HG02884 (cell line): Measurements from ENCODE around the gene OR13C5.
"Not testable (repeated sequence)": the region's sequence is repeated elsewhere in the genome, so short reads cannot be mapped to it uniquely, and the experiment has no call there.

Experiments
- ATAC-seq: cut with Tn5 transposase; IDR thresholded peaks from one replicate; pipeline ENCODE4 v1.9.1; 2021; ENCODE audit warnings: mild to moderate bottlenecking, moderate library complexity; ENCODE audit not compliant: unreplicated experiment

Gene OR13C5, protein sequence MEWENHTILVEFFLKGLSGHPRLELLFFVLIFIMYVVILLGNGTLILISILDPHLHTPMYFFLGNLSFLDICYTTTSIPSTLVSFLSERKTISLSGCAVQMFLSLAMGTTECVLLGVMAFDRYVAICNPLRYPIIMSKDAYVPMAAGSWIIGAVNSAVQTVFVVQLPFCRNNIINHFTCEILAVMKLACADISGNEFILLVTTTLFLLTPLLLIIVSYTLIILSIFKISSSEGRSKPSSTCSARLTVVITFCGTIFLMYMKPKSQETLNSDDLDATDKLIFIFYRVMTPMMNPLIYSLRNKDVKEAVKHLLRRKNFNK

DNA sequence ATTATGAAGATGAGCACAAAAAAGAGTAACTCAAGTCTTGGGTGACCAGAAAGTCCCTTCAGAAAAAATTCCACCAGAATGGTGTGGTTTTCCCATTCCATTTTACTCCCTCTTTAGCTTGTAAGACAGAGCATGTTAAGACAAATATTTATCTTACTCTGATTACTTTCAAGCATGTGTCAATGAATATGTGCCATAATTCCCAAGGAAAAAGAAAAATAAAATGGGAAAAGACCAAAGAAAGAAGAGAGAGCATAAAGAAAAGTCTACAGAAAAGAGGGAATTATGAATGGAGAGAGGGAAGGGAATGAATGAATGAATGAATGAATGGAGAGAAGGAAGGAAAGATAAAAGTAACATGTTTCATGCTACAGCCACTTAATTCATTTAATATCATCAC, at the start of gene OR13C5:
Gene OR13C5, minus strand, starts transcription at position 101 of the 400 bp plus-strand sequence. Its CDS starts 0 bp downstream, at position 101.
- ATAC-seq = not testable (repeated sequence)

DNA sequence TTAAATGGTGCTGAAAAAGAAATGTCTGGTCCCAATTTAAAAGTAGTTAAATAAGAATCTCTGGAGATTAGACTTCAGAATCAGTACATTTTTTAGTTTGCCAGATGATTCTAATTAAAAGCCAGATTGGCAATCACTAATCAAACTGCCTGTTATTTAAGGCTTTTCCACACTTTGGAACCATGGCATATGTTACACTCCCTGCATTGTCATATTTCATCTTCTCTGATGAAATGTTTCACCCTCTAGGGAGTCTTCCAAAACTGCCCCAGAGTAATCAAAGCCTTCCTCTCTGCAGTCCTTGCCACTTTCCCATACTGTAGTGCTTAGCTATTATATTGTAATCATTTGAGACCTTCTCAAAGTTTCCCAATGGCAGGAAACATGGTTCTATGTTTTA, 36.2 kb upstream of the OR13C5 start:
- no peak for ATAC-seq

DNA sequence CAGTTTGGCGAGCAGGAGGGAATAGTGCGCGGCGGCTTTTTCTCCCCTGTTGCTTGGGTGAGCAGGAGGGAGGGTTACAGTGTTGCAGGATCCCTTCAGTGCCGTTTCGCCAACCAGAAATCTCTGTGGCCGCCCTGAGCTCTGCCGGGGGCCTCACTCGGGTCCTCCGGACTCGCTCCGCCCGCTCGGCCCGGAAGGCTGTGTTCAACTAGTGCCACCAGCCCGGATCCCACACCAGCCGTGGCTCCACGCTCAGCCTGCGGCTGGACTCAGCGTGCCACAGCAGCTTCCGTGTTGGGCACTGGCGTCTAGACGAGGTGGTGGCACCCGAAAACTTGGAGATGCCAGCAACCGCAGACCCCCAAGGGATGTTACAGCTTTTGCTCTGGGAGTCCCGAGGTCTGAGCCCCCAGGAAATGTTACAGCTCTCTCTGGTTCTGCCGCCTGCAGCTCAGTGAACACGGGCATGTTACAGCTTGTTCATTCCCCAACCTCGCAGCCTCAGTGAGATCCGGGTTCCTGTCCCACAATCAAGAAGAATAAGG, 34.8 kb upstream of the OR13C5 start:
- ATAC-seq = no peak

DNA sequence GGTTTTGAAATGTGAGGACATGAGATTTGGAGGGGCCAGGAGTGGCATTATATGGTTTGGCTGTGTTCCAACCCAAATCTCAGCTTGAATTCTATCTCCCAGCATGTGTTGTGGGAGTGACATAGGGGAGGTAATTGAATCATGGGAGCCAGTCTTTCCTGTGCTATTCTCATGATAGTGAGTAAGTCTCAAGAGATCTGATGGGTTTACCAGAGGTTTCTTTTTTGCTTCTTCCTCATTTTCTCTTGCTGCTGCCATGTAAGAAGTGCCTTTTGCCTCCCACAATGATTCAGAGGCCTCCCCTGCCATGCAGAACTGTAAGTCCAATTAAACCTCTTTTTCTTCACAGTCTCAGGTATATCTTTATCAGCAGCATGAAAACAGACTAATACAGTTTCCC, 26.8 kb upstream of the OR13C5 start:
- ATAC-seq = not testable (repeated sequence)

DNA sequence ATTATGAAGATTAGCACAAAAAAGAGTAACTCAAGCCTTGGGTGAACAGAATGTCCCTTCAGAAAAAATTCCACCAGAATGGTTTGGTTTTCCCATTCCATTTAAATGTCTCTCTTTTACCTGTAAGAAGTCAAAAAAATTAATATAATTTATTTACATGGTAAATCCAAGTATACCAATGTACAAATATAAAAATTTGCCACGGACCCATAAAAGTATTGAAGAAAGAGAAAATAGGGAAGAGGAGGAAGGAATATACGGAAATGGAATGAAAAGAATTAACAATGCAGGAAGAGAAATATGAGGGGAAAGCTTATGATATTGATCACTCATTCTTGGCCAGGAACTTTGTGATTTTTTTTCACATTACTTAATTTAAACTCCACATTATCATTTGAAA, 18.9 kb upstream of the OR13C5 start, which contains the start of gene OR13C9:
Gene OR13C9, minus strand, starts transcription at position 101 of the 400 bp plus-strand sequence. Its CDS starts 0 bp downstream, at position 101.
- no peak for ATAC-seq

DNA sequence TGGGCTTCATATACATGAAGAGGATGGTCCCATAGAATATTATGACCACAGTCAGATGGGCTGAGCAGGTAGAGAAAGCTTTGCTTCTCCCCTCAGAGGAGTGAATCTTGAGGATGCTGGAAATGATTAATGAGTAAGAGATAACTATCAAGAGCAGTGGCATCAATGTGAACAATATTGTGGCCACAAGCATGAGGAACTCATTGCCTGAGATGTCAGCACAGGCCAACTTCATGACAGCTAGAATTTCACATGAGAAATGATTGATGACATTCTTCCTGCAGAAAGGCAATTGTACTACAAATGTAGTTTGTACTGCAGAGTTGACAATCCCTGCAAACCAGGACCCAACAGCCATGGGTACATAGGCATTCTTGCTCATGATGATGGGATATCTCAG, 18.2 kb upstream of the OR13C5 start:
- no peak for ATAC-seq

DNA sequence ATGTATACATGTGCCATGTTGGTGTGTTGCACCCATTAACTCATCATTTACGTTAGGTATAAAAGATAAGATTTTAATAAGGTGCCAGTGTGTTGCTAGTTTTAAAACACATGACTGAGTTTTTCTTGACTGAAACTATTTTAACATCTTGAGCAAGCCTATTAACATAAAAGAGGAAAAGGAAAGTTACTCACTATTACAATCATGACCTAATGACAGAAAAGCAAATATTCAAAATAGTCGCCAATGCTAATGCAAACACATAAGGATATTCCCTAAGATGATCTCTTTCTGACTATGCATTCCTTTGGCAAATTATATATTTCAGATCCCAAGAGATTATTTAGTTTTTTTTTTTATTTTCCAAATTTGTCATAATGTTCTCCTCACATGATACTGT, 12.0 kb upstream of the OR13C5 start:
- ATAC-seq = no peak

DNA sequence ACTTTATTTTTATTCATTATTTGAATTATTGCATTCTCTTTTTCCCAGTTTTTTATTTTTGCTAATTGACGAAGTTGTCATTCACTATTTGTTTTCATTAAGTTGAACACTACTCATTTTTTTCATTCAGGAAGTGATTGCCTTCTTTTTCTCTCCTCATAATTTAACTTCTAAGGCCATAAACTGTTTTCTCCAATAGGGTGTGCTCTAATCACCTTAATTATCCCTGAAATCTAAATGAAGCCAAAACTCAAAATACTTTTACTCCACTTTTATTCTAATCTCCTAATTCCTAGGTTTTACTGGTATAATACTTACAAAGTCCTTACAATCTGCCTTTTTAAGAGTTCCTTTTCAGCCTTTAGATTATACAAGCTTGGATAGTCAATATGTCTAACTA, 9.1 kb upstream of the OR13C5 start:
- no peak for ATAC-seq

DNA sequence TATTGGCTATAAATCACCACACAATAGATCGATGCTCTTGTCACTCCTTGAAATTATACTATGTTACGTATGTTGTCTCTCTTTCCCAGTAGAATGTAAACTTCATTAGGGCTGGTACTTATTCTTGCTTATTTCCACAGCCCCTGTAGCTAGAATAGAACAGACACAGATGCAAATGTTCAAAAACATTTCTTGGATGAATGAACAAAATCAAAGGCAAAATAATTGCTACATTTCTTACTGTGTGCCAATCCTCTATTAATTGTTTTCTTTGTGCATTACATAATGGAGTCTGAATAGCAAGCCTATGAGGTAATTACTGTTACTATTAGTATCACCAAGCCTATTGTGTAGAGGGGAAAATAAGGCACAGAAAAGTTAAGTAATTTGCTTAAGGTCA, 6.9 kb upstream of the OR13C5 start:
- ATAC-seq = no peak

DNA sequence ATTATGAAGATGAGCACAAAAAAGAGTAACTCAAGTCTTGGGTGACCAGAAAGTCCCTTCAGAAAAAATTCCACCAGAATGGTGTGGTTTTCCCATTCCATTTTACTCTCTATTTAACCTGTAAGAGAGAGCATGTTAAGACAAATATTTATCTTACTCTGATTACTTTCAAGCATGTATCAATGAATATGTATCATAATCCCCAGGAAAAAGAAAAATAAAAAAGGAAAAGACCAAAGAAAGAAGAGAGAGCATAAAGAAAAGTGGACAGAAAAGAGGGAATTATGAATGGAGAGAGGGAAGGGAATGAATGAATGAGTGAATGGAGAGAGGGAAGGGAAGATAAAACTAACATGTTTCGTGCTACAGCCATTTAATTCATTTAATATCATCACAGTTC, 6.3 kb upstream of the OR13C5 start, which contains the start of gene OR13C2:
Gene OR13C2, minus strand, starts transcription at position 101 of the 400 bp plus-strand sequence. Its CDS starts 0 bp downstream, at position 101.
- ATAC-seq = not testable (repeated sequence)

DNA sequence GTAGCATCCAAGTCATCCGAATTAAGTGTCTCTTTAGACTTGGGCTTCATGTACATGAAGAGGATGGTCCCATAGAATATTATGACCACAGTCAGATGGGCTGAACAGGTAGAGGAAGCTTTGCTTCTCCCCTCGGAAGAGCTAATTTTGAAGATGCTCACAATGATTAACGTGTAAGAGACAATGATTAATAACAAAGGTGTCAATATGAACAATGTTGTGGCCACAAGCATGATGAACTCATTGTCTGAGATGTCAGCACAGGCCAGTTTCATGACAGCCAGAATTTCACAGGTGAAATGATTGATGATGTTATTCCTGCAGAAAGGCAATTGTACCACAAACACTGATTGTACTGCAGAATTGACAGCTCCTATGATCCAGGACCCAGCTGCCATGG, 5.6 kb upstream of the OR13C5 start:
- no peak for ATAC-seq

DNA sequence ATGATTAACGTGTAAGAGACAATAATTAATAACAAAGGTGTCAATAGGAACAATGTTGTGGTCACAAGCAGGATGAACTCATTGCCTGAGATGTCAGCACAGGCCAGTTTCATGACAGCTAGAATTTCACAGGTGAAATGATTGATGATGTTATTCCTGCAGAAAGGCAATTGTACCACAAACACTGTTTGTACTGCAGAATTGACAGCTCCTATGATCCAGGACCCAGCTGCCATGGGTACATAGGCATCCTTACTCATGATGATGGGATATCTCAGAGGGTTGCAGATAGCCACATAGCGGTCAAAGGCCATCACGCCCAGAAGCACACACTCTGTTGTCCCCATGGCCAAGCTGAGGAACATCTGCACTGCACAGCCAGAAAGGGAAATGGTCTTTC, 464 bp downstream of the OR13C5 start:
- ATAC-seq = not testable (repeated sequence)

DNA sequence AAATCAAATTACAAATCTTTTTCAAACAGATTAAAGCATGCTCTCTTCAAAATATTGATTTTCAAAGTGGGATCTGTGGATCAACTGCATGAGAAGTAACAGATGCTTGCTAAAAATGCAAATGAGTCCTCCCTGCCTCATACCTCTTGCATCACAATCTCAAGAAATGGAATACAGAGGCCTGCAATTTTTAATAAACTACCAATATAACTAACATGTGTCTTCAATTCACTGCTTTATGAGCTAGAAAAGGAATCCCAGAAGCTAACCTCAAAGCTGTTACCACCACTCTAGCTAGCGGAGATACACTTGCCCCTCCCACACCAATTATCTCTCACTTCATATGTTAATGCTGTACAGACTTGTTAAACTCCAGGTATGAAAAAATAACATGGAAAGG, 9.6 kb downstream of the OR13C5 start:
- no peak for ATAC-seq

DNA sequence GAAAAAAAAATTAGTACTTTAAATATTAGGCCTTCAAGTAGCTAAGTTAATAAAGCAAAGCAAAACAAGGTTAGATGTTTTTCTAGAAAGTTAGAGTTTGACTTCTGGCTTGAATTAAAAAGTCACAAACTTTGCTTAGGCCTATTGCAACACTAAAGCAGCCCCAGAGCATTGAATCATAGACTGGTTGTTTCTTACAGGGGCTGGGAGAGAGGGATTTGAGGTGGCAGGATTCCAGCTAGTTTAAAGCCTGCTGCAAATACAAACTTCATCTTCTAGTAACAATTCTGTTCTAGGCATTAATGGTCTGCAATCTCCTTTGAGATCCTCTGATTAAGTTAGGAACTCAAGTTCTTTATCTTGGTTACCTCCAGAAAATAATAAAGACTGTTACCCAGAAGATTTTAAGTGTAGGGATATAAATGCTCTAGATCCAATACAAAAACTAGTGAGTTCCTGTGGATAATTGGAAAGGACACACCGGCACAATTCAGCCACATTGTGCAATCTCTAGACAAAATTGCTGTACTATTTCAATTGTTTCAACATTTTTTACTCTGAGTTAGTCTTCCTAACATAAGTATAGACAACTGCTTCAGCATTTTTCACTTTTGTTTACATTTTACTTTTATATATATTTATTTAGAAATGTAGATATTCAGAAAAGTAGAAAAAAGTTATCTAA, 12.6 kb downstream of the OR13C5 start:
- ATAC-seq = no peak

DNA sequence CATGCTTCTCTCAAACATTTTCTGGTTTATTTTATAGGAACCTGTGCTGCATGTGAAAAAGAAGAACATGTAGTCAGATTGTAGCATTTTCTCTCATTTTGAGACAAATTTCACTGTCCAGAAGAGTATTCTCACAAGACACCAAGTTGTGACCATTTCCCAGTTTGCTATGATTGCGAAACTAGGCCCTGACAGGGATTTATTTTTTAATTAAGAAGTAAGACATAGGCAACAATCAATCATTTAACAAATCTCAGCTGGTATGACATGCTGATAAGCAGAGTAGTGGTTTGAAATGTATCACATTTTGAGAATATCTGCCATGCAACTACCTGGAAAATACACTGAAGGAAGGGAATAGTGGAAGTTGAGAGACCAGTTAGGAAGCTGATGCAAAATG, 18.7 kb downstream of the OR13C5 start:
- ATAC-seq = no peak

DNA sequence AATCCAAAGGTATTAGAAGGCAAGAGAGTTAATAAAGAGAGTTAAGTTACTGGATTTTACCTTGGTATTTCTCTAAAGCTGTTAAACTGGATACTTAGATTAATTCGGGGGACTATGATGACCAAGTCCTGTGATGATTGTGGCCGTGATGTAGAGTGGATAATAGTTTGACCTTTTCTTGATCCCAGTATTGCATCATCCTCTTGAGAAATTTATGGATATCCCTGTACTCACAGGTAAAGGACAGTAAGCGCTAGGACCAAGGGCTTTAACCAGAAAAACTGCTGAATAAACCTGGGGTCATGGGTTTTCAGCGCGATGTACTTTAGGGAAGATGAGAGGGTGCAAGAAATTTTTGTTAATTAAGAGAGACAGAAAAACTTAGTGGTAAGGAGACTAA, 21.9 kb downstream of the OR13C5 start:
- no peak for ATAC-seq

DNA sequence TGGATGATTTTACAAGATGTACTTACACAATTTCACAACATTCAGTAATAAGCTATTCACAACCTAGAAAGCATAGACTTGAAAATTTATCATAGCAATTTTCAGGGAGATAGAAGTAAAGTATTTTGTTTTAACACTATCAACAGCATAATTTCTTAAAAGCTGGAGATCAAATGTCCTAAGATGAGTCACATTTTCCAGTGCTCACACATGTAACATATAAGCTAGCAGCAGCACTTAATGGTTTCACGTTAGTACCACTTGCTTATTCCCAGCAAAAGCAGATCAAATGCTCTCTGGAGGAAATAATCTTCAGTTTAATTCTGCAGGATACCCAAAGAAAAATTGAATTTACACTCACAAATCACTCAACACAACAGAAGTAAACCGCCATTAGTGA, 23.8 kb downstream of the OR13C5 start:
- ATAC-seq = no peak

DNA sequence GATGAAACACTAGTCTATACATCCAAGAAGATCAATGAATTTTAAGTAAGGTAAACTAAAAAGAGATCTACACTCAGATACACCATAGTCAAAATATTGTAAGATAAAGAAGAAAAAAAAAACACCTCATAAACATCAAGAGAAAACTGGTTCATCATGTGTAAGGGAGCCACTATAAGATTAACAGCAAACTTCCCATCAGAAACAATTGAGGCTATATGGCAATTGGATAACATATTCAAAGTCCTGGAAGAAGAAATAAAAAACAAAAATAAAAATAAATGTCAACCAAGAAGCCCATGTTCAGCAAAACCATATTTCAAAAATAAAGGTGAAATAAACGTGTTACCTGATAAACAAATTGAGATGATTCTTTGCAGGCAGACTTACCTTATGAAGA, 26.6 kb downstream of the OR13C5 start:
- ATAC-seq = no peak

DNA sequence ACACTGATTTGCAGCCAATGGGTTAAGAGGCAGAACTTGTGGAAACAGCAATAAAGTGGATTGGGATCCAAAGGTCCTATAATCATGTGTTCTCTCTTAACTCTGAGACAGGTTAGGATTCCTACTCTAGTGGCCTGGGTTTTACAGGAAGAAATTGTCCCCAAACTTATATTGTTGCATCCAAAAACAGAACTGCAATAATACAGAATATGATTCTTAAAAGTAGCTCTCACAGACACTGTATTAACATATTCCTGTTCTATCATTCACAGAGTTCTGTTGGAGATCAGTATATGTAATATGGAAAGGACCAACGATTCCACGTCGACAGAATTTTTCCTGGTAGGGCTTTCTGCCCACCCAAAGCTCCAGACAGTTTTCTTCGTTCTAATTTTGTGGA, 30.3 kb downstream of the OR13C5 start, which contains the start of gene OR13C8:
Gene OR13C8, plus strand, starts transcription at position 301 of the 400 bp plus-strand sequence. Its CDS starts 0 bp downstream, at position 301.
- no peak for ATAC-seq

DNA sequence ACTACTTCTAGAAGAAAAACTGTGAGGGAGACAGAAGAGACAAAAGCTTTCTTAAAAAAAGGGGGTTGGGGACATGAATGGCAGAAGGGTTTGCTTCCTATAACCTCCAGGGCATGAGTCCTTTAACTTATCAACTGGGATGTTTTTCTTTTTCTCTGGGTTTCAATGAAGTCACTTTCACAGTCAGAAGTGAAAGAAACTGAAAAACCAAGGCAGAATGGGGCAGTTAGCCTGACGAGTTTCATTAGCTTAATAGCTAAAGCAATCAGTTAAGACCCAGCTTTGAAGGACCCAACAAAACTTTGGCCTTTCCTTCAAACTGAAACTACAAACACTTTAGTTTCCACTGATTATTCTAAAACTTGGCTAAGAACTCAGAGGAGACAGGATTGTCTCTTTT, 34.9 kb downstream of the OR13C5 start:
- ATAC-seq = no peak

DNA sequence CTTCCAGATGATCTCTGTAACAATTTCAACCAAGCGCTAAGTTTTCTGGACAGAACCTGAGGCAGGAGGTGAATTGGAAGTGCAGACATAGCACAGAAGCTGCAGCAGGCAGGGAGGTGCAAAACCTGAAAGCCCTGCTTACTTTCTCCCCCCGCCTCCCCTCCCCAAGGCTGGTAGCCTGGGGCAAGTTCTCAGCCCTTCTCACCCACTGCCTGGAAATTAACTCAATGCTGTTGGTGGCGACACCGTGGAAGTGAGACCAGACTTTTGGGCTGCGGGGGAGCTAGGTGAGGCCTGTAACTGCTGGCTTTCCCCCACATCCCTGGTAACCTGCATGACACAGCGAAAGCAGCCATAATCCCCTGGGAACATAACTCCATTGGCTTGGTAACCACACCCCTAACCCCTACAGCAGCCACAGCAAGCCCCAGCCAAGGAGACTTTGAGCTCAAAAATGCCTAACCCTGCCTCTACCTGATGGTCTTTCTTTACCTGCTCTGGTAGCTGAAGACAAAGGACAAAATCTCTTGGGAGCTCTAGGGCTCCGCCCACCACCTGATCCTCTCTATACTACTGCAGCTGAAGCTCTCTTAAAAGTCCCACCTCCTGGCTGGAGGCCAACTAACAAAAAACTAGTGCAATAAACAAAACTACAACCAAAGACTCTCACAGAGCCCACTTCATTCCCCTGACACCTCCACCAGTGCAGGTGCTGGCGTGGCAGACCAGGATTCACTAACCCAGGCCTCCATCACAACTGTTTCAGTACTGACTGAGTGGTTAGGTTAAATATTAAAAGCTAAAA, 42.2 kb downstream of the OR13C5 start:
- no peak for ATAC-seq
